Measurements from ENCODE around the gene COL28A1.

Gene COL28A1

DNA sequence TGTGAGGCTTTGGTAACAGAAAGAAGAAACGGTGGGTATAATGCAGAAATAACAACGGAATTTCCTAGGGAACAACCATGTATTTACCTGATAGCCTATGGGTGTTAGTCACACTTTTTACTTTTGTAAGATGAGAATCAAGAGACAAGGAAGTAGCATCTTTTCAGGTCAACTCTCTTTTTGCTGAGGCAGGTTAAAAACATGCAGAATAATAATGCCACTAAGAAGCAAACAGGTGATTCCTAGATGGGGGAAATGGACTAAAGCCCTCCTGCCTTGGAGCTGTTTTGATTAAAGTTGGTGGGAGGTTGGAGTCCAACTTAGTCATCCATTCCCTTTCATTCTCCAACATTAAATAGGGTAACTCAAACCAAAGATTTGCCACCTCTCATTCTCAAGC lies 2.0 kb upstream of the COL28A1 start:
- Histone ChIP-seq H3K4me3 (ENCODE audit: low read length) (no peak overlapping the region), H3K36me3 (ENCODE audit: control insufficient read depth, insufficient read depth, low read length, severe bottlenecking) (no peaks in the 10 kb centered on the region), H3K9me3 (ENCODE audit: control insufficient read depth, low read length) (no peaks in the 10 kb centered on the region), H3K9ac (ENCODE audit: low read length) (no peak overlapping the region), H3K27me3 (replicated peaks; ENCODE audit: control insufficient read depth, insufficient read depth, low read length) (no peaks in the 10 kb centered on the region), H3K4me1 (ENCODE audit: control insufficient read depth, insufficient read depth, low read length) (no peaks in the 10 kb centered on the region)
- no peak for DNase-seq (ENCODE audit: low read depth)

DNA sequence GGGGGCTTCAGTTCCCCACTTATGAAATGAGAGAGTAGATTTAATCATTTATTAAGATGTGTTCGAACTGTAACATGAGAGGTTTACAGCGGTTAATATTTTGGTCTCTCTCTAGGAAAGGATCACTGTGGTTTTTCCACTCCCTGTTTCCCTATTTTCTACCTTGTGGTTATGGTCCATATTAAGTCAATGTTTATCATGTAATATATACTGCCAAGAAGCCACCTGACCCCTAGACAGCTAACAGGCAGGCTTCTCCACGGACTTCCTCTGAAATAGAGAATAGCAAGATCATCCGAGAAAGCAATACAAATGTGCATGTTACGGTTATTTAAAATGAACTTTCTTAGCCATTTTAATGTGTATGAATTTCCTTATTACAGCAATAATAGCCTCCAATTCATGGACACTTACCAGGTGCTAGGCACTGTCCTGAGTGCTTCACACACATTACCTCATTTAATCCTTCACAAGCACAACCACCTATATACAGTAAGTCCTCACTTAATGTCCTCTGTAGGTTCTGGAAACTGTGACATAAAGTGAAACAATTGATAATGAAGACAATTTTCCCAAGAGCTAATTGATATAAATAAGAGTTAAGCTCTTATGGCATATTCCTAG lies 835 bp upstream of the COL28A1 start:
- no peak for DNase-seq (ENCODE audit: low read depth)
- H3K9me3 ChIP-seq (ENCODE audit: control insufficient read depth, low read length): no peaks in the 10 kb centered on the region
- no peaks in the 10 kb centered on the region for H3K4me1 ChIP-seq (ENCODE audit: control insufficient read depth, insufficient read depth, low read length)
- no peaks in the 10 kb centered on the region for H3K27me3 ChIP-seq (replicated peaks; ENCODE audit: control insufficient read depth, insufficient read depth, low read length)
- no peak overlapping the region for H3K4me3 ChIP-seq (ENCODE audit: low read length)
- H3K36me3 ChIP-seq (ENCODE audit: control insufficient read depth, insufficient read depth, low read length, severe bottlenecking): no peaks in the 10 kb centered on the region
- H3K9ac ChIP-seq (ENCODE audit: low read length): no peak overlapping the region

DNA sequence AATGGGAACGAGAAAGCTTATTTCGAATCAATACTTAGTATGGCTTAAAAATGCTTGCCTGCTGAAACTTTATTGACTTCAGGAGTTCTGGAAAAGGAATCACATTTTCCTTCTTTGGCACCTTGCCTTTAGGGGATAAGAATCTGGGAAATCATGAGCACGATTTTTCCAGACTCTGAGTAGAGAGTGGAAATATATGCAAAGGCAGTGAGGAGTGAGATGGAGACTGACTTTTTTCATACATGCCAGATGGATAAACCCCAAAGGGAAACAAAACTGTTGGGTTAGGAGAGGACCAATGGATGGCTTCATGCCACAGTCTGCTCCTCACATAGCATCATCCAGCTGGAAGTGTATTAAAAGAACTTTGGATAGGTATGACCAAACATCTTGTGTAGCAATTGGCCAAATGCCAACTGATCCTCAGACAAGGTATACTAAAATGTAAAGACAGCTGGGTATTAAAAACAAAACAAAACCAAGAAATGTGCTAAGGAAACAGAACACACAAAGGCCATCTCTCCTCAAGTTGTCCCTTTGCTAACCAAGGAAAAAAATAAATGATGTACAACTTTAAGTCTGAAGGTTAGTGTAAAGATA lies 1.7 kb downstream of the COL28A1 start:
- DNase-seq (ENCODE audit: low read depth): no peak
- Histone ChIP-seq H3K9ac (ENCODE audit: low read length) (no peak overlapping the region), H3K4me3 (ENCODE audit: low read length) (no peak overlapping the region)

DNA sequence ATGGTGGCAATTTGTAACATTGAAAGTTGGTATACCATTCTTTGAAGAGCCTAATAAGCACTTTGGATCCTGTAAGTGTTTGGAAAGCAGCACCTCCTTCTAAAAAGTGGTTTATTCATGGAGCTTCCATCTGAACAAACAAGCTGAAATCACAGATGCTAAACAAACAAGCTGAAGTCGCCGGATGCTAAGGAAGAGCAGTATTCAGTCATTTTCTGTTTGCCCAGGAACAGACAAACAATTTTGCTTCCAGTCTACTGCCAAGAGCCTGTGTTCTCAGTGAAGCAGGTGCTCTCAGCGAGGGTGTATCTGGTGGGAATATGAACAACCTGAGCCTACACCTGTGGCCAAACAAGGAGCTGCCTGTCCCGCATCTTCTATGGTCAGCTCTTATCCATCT lies 6.3 kb downstream of the COL28A1 start:
- no peaks in the 10 kb centered on the region for H3K27me3 ChIP-seq (replicated peaks; ENCODE audit: control insufficient read depth, insufficient read depth, low read length)
- H3K4me3 ChIP-seq (ENCODE audit: low read length): no peak overlapping the region
- H3K36me3 ChIP-seq (ENCODE audit: control insufficient read depth, insufficient read depth, low read length, severe bottlenecking): no peaks in the 10 kb centered on the region
- no peaks in the 10 kb centered on the region for H3K9me3 ChIP-seq (ENCODE audit: control insufficient read depth, low read length)
- no peak overlapping the region for H3K9ac ChIP-seq (ENCODE audit: low read length)
- peaks cover 2% of the 10 kb centered on the region for H3K4me1 ChIP-seq (ENCODE audit: control insufficient read depth, insufficient read depth, low read length)
- DNase-seq (ENCODE audit: low read depth): no peak

More for the DNA sequence above, 1.7 kb downstream of the COL28A1 start:
- H3K4me1 ChIP-seq (ENCODE audit: control insufficient read depth, insufficient read depth, low read length): no peaks in the 10 kb centered on the region
- no peaks in the 10 kb centered on the region for H3K36me3 ChIP-seq (ENCODE audit: control insufficient read depth, insufficient read depth, low read length, severe bottlenecking)
- no peaks in the 10 kb centered on the region for H3K27me3 ChIP-seq (replicated peaks; ENCODE audit: control insufficient read depth, insufficient read depth, low read length)
- H3K9me3 ChIP-seq (ENCODE audit: control insufficient read depth, low read length): no peaks in the 10 kb centered on the region

DNA sequence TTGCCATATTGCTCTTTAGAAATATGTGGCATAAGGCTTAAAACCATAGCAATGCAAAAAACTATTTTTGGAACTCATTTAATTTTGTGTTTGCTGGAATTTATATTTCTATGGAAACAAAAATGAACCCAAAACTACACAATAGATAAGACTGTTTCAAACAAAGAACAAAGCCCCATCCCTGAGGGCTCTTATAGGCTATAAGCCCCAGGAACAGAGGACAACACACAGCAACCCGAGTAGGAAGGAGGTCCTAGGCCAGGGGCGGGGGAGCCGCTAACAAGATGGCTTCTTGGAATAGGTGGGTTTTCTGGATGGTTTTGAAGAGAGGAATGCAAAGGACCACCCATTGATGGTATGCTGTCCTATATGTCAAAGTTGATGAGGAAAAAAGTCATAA lies 8.6 kb downstream of the COL28A1 start:
- H3K36me3 ChIP-seq (ENCODE audit: control insufficient read depth, insufficient read depth, low read length, severe bottlenecking): no peaks in the 10 kb centered on the region
- no peaks in the 10 kb centered on the region for H3K27me3 ChIP-seq (replicated peaks; ENCODE audit: control insufficient read depth, insufficient read depth, low read length)
- H3K9me3 ChIP-seq (ENCODE audit: control insufficient read depth, low read length): no peaks in the 10 kb centered on the region
- peaks cover 4% of the 10 kb centered on the region for H3K4me1 ChIP-seq (ENCODE audit: control insufficient read depth, insufficient read depth, low read length)
- H3K9ac ChIP-seq (ENCODE audit: low read length): no peak overlapping the region
- no peak for DNase-seq (ENCODE audit: low read depth)
- H3K4me3 ChIP-seq (ENCODE audit: low read length): no peak overlapping the region

DNA sequence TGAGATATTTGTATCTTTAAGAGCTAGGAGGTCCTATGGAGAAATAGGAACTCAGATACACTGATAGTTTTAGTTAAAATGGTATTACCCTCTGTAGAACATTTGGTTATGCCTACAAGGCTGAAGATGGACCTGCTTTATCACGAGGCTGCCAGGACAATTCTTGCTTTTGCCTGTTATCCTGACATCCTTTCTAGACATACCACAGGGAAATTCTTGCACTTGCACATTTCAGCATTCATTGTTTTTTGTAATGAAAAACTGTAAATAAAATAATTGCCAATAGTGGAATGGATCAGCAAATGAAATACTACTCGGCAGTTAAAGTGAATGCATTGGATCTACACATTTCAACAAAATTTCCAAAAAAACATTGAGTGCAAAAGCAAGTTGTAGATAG lies 9.7 kb downstream of the COL28A1 start:
- H3K4me3 ChIP-seq (ENCODE audit: low read length): no peak overlapping the region
- no peaks in the 10 kb centered on the region for H3K36me3 ChIP-seq (ENCODE audit: control insufficient read depth, insufficient read depth, low read length, severe bottlenecking)
- no peaks in the 10 kb centered on the region for H3K27me3 ChIP-seq (replicated peaks; ENCODE audit: control insufficient read depth, insufficient read depth, low read length)
- DNase-seq (ENCODE audit: low read depth): no peak
- H3K9me3 ChIP-seq (ENCODE audit: control insufficient read depth, low read length): no peaks in the 10 kb centered on the region
- peaks cover 4% of the 10 kb centered on the region for H3K4me1 ChIP-seq (ENCODE audit: control insufficient read depth, insufficient read depth, low read length)
- H3K9ac ChIP-seq (ENCODE audit: low read length): no peak overlapping the region

DNA sequence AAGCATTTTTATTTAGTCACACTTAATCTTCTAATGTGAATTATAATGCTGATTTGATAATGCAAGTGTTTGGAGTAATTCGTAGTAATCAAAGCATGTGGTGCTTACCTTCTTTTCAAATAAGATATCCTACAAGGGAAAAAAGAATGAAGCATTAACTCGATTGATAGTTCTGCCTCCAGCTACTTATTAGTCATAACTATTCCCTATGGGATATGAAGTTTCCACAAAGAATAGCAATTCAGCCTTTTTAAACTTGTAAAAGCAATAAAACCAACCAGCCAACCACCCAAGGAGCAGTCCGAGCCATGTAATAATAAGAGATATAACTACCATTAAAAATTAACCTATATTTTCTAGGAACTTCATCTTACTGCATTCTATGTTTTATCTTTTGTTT lies 11.6 kb downstream of the COL28A1 start:
- no peak overlapping the region for H3K4me3 ChIP-seq (ENCODE audit: low read length)
- no peaks in the 10 kb centered on the region for H3K9me3 ChIP-seq (ENCODE audit: control insufficient read depth, low read length)
- H3K4me1 ChIP-seq (ENCODE audit: control insufficient read depth, insufficient read depth, low read length): peaks cover 4% of the 10 kb centered on the region
- no peak overlapping the region for H3K9ac ChIP-seq (ENCODE audit: low read length)
- no peaks in the 10 kb centered on the region for H3K27me3 ChIP-seq (replicated peaks; ENCODE audit: control insufficient read depth, insufficient read depth, low read length)
- H3K36me3 ChIP-seq (ENCODE audit: control insufficient read depth, insufficient read depth, low read length, severe bottlenecking): no peaks in the 10 kb centered on the region
- no peak for DNase-seq (ENCODE audit: low read depth)

DNA sequence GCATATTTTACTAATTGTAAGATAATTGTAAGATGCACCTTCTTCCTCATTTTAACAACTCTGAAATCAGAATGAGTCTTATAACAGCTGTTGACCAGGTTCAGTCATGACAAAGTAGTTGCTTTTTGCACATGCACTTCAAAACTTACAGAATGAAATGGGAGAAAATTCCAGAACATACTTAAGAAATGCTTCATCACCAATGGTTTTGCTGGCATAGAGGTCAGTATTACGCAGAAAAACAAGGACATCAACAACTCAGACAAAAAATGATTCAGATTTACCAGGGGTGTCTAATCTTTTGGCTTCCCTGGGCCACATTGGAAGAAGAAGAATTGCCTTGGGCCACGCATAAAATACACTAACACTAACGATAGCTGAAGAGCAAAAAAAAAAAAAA lies 13.3 kb downstream of the COL28A1 start:
- Histone ChIP-seq H3K9ac (ENCODE audit: low read length) (no peak overlapping the region), H3K36me3 (ENCODE audit: control insufficient read depth, insufficient read depth, low read length, severe bottlenecking) (no peaks in the 10 kb centered on the region), H3K4me3 (ENCODE audit: low read length) (no peak overlapping the region), H3K9me3 (ENCODE audit: control insufficient read depth, low read length) (no peaks in the 10 kb centered on the region), H3K4me1 (ENCODE audit: control insufficient read depth, insufficient read depth, low read length) (peaks cover 14% of the 10 kb centered on the region), H3K27me3 (replicated peaks; ENCODE audit: control insufficient read depth, insufficient read depth, low read length) (no peaks in the 10 kb centered on the region)
- no peak for DNase-seq (ENCODE audit: low read depth)

DNA sequence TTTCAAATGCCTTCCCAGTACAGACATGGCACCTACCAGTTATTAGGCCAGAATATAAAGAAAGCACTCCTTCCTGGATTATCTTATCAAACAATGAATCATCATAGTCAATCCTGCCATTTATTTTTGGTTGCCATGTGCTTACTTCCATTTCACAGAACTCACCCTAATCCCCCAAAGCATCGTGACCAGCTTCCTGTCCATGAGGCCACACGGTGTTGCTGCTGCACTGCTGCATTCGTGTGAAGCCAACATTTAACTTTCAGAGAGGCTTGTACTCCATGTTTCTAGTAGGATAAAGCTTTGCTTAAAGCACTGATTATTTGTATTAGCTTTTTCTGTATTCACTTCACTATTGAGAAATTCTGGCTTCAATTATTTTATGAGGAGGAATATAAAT lies 14.4 kb downstream of the COL28A1 start:
- Histone ChIP-seq H3K9ac (ENCODE audit: low read length) (no peak overlapping the region), H3K27me3 (replicated peaks; ENCODE audit: control insufficient read depth, insufficient read depth, low read length) (no peaks in the 10 kb centered on the region), H3K36me3 (ENCODE audit: control insufficient read depth, insufficient read depth, low read length, severe bottlenecking) (no peaks in the 10 kb centered on the region), H3K9me3 (ENCODE audit: control insufficient read depth, low read length) (no peaks in the 10 kb centered on the region), H3K4me3 (ENCODE audit: low read length) (no peak overlapping the region), H3K4me1 (ENCODE audit: control insufficient read depth, insufficient read depth, low read length) (peaks cover 15% of the 10 kb centered on the region)
- DNase-seq (ENCODE audit: low read depth): no peak

DNA sequence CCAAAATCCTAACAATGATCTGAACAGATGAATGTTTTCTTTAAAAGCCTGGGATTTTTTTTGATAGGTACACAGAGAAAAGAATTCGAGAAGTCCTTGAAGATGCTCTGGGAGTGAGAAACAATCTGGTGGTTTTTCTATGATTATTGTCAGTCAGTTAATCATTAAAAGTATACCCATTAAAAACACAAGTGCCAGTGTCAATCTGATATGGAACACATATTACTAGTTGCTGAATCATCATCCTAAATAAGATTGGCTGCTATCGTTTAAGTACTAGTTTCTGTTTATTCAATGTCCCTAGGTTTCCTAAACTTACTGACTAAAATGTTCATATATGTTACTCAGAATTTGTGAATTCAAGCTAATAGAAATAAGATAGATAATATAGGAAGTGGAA lies 16.1 kb downstream of the COL28A1 start:
- no peak for DNase-seq (ENCODE audit: low read depth)
- H3K36me3 ChIP-seq (ENCODE audit: control insufficient read depth, insufficient read depth, low read length, severe bottlenecking): no peaks in the 10 kb centered on the region
- H3K9me3 ChIP-seq (ENCODE audit: control insufficient read depth, low read length): no peaks in the 10 kb centered on the region
- H3K9ac ChIP-seq (ENCODE audit: low read length): no peak overlapping the region
- H3K4me3 ChIP-seq (ENCODE audit: low read length): no peak overlapping the region
- H3K27me3 ChIP-seq (replicated peaks; ENCODE audit: control insufficient read depth, insufficient read depth, low read length): no peaks in the 10 kb centered on the region
- peaks cover 15% of the 10 kb centered on the region for H3K4me1 ChIP-seq (ENCODE audit: control insufficient read depth, insufficient read depth, low read length)

DNA sequence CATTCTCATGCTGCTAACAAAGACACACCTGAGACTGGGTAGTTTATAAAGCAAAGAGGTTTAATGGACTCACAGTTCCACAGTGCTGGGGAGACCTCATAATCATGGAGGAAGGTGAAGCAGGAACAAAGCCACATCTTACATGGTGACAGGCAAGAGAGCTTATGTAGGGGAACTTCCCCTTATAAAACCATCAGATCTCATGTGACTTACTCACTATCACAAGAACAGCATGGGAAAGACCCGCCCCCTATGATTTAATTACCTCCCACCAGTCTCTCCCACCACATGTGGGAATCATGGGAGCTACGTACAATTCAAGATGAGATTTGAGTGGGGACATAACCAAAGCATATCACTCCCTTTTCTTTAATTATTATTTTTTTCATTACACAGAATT lies 16.6 kb downstream of the COL28A1 start:
- Histone ChIP-seq H3K36me3 (ENCODE audit: control insufficient read depth, insufficient read depth, low read length, severe bottlenecking) (no peaks in the 10 kb centered on the region), H3K4me3 (ENCODE audit: low read length) (no peak overlapping the region), H3K4me1 (ENCODE audit: control insufficient read depth, insufficient read depth, low read length) (peaks cover 11% of the 10 kb centered on the region), H3K9me3 (ENCODE audit: control insufficient read depth, low read length) (no peaks in the 10 kb centered on the region), H3K9ac (ENCODE audit: low read length) (no peak overlapping the region), H3K27me3 (replicated peaks; ENCODE audit: control insufficient read depth, insufficient read depth, low read length) (no peaks in the 10 kb centered on the region)
- DNase-seq (ENCODE audit: low read depth): no peak

DNA sequence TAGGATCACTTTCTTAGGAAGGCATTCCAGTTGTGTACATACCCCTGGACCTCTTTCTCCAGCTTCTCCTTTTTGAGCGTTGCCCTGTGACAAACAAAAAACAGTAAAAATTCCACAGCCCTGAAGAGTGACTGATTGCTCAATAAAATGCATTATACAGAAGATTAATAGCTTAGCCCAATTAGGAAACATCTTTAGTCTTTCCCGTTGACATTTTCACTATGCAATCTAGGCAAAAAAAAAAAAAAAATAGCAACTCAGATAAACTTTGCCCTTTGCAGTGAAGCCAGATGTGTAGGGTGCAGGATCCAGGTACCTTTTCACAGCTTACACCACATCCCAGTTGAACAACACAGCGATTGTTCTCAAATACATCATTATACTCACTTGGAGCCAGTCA lies 17.9 kb downstream of the COL28A1 start:
- peaks cover 11% of the 10 kb centered on the region for H3K4me1 ChIP-seq (ENCODE audit: control insufficient read depth, insufficient read depth, low read length)
- no peak overlapping the region for H3K4me3 ChIP-seq (ENCODE audit: low read length)
- no peak for DNase-seq (ENCODE audit: low read depth)
- H3K9me3 ChIP-seq (ENCODE audit: control insufficient read depth, low read length): no peaks in the 10 kb centered on the region
- H3K27me3 ChIP-seq (replicated peaks; ENCODE audit: control insufficient read depth, insufficient read depth, low read length): no peaks in the 10 kb centered on the region
- H3K9ac ChIP-seq (ENCODE audit: low read length): no peak overlapping the region
- H3K36me3 ChIP-seq (ENCODE audit: control insufficient read depth, insufficient read depth, low read length, severe bottlenecking): no peaks in the 10 kb centered on the region
